Lower leg skin (tissue), 3 donors: ENCODE measurements around the gene PALS2.

Experiments
- CTCF ChIP-seq, 3 donors: fragments of 450-650 bp; IDR thresholded peaks; one replicate each; pipeline ENCODE4 v1.5.1; 2016; ENCODE audit warnings: antibody characterized with exemption in 3 of 3, mild to moderate bottlenecking in 3 of 3, moderate library complexity in 2 of 3
- POLR2A ChIP-seq, 2 donors: fragments of 450-650 bp; IDR thresholded peaks; one replicate each; pipeline ENCODE4 v1.6.1; 2016 to 2017; ENCODE audit warnings: antibody characterized with exemption in 2 of 2, mild to moderate bottlenecking in 1 of 2, moderate library complexity in 1 of 2

- TF ChIP-seq POLR2A (IDR thresholded peaks at IDR 0.05), result no peak
- no peak for TF ChIP-seq CTCF (IDR thresholded peaks at IDR 0.05)
Observed at GRCh38 chr7:24609570-24609969, 36.3 kb downstream of the PALS2 start.
